Muscle of arm (tissue), 12 donors: ENCODE measurements around the gene CDK15. TPM values are rescaled to one million over a fixed set of nuclear protein-coding genes. Genes with fewer than 3 reads are reported as not detected.
"Not testable (repeated sequence)": the region's sequence is repeated elsewhere in the genome, so short reads cannot be mapped to it uniquely, and the experiment has no call there.

ENCODE experiments used
- DNase-seq: peaks from one replicate; pipeline ENCODE4 v3.0.0-alpha.2; 2013
- polyA plus RNA-seq, 12 donors: library from polyadenylated mRNA; unstranded; fragments of 120-200 nt; gene quantifications; one replicate each; pipeline ENCODE4 v1.2.1, GENCODE V29; 2013; ENCODE audit not compliant: insufficient read length in 12 of 12

The CDK15 gene
- polyA plus RNA-seq, 12 donors, result 0.71 to 2.1 (median 1.5) TPM; not detected in 2

DNA sequence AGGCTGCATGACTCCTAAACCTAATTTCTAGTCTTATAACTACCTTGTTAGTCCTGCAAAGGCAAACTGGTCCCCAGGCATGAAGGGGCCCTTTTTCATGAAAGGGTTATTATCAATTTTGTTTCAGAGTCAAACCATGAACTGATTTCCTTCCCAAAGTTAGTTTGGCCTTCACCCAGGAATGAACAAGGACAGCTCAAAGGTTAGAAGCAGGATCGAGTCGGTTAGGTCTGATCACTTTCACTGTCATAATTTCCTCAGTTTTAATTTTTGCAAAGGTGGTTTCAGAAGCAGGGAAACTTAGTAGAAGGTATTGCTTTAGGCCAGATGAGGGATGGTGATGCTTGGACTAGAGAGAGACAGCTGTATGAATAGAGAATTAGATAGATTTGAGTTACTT, 16.9 kb upstream of the CDK15 start:
- no peak for DNase-seq

DNA sequence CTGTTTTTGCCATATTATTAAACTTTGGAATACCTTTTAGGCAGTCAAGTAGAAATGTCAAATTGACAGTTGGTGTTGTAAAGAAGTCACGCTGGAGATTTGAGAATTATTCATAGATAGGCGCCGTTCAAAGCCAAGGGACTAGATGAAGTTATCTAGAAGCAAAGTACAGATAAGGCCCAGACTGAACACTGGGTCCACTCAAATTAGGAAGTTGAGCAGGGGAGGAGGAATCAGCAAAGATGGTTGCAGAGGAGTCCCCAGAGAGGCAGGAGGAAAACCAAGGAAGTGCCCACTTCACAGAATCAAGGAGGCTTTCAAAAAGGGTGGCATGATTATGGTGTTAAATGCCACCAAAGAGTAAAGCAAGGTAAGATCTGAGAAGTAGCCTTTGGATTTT, 16.0 kb upstream of the CDK15 start:
- DNase-seq, result no peak

DNA sequence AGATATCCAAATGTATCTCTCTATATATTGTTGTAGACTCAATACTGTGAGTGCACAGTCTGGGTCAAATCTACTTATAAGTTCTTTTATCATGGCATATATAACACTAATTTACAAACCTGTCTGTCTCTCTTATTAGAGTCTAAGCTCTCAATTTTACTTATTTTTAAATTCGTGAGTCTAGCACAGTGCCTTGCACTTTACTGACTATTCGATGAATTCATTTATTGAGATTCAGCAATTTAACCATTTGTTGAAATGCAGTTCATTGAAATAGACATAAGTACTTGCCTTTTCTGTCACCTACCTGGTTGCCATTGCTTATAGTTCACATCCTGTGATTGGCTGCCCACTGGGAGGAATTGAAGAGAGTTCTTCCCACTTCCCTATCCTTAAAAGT, 15.3 kb upstream of the CDK15 start:
- DNase-seq, result no peak

DNA sequence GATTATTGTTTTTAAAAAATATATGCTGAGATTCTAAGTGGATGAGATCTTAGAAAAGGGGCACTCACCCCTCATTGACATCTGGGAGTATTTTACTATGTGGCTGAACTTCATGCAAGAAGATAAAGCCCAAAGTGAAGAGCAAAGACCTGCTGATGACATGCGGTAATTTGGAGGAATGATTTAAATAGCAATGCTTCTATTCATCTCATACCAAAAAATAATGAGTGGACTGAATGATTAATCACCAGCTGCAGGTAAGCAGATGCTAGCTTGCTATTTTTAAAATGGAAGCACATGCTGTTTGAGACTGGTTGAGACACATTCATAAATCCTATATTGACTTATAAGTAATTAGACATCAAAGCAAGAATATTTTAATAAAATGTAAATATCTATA, 12.7 kb upstream of the CDK15 start:
- no peak for DNase-seq

DNA sequence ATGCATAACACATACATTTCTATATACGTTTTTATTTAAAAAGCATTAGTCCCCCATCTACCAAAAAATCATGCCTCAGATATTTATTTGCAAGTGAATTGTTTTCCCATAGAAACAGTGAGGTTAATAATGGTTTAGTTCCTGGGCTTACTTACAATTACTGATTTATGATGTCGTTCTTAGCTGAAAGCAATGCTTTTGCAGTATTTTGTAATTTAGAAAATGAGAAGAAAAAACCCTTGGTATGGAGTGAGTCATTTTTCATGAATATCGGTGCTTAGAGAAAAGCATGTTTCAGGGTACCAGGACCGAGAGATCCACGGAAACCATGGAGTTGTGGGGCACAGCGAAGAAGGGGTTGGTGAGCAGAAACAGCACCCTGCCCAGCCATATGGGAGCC, 12.0 kb upstream of the CDK15 start:
- no peak for DNase-seq

DNA sequence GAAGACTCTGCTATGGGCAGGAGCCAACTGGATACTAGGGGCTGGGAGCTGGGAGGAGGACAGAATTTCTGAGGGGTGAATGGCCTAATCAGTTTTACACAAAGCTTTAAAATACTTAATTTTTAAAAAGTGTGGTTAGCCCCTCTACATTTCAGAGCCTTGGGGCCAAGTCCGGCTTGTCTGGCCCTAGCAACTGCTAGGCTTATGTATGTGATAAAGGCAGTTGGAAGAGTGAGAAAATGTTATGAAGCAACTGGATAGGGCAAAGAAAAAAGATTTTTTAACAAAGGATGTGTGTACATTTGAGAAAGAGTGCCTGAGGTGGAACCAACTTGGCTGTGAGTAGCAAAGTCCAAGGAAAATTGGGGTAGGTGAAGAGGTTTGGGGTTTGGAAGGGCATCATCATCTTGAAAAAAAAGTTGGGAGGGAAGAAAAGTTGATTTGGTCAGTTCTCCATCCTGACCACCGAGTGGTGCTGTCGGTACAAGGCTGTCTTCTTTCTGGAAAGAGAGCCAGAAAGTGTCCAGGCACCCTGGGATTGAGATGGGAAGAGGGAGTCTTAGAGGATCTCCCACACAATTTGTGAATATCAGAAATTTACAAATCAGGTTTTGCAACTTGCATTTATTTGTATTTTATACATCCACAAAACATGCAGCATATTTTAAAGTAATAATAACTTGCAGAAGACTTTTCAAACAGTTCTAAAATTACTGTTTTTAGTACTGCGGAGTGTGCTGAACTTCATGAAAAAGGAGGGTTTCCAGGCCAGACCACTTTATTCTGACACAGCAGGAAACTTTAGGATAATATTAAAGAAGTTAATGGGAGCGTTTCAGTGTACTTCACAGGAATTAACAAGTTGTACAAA, 10.5 kb upstream of the CDK15 start:
- peak; percentile 41 for DNase-seq

DNA sequence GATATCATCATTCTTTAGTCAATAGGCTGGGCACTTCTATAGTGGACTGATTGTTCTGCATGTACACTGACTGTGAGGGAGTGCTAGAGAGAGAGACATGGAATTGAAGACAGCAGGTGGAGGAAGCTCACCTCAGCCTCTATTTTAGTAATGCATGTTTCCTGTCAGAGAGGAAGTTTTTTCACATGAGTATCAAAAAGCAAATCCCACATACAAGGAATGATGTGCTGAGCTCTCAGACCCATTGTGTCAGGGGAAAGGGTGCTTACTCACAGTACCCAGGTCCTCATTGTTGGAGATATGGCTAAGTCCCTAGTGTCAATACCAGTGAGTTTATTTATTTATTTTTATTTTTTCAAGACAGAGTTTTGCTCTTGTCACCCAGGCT, 9.9 kb upstream of the CDK15 start:
- no peak for DNase-seq

DNA sequence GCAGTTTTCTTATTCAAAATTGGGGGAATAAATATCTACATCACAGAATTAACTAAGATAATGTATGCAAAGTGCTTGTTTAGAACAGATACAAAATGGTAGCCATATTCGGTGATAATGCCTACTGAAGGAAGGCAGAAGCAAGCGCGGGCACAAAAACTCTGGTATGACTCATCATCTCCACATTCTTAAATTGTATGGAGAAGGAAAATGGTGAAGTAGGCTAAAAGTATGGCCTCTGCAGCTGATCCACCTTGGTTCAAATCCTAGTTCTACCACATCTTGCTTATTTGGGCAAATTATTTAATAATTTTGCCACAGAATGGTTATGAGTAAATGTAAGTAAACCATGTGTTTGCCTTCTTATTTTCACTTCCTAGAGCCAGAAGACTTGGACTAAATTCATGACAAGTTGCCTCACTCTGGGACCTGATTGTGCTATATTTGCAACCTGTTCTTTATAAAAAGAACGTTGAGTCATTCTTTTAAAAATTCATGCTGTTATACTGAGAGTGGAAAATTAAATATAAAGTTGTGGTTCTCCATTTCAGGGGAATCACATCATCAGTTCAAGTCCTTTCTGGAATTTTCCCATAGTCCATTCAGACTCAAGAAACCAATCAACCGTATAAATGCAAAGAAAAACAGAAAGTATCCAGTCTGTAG, 9.0 kb upstream of the CDK15 start:
- no peak for DNase-seq

DNA sequence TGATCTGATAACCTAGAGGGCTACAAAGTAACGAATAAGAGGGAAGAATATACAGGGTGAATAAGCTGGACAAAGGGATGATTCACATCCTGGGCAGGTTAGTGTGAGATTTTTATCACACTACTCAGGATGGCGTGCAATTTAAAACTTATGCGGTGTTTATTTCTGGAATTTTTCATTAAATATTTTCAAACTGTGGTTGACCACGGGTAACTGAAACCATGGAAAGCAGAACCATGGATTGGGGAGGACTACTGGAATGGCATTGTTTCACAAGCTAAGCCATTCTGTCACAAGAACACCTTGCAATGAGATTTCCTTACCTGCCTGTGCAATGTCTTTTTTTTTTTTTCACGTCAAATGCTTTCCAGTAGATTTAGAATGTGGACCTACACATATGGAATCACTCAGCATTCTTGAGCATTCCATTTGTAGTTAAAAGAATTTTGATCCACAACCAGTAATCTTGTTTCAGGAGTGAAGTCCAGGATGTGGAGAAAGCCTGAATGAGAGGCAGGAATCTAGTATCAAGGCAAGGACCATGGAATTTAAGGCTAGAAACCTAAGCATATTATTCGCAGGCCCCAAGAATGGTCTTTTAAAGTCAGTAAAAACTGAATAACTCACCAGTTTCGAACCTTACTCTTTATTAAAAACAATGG, 8.0 kb upstream of the CDK15 start:
- DNase-seq, result no peak

DNA sequence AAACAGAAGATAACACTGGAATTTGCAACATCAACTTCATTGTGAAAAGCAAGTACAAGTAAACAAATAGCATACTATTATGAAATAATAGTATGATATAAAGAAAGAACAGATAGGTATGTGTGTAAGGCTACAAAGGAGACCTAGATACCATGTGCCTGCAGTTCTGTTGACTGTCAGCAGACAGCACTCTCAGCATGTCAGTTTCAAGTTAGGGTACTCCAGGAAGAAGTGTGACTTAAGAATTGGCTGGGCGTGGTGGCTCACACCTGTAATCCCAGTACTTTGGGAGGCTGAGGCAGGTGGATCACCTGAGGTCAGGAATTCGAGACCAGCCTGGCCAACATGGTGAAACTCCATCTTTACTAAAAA, 7.4 kb upstream of the CDK15 start:
- not testable (repeated sequence) for DNase-seq

DNA sequence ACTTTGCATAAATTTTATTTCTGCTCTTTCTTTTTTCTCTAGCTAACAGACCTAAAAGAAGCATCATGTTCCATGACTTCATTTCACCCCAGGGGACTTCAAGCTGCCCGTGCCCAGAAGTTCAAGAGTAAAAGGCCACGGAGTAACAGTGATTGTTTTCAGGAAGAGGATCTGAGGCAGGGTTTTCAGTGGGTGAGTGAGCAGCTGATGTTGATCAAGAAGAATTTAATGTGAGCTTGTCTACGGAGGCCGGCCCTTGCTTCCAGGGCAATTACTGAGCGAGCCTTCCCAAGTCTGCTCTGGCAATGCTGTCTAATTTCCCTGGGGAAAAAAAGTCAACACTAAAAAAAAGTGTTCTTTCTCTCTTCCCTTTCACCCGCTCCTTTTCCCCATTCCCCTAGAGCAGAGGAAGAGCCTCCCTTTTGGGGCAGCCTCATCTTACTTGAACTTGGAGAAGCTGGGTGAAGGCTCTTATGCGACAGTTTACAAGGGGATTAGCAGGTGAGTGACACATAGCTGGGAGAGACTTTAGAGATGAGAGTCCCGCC, 1.2 kb downstream of the CDK15 start:
- DNase-seq, result peak; percentile 79

DNA sequence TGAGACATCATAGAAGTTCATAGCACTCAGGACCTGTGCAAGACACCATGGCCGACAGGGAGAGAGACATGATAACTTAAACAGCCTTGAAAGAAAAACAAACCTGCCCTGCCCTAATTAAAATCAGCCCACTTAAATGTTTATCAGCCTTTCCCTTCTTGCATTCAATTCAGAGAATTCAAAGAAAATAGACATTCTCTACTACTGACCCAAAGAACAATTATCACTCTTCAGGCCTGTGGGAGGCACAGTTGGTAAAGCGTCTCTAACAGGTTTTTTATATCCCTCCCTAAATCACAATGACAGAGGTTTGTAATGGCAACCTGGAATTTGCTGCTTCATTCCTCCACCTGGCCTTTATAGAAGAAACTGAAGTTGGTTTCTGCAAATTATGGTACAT, 1.7 kb downstream of the CDK15 start:
- DNase-seq, result no peak

DNA sequence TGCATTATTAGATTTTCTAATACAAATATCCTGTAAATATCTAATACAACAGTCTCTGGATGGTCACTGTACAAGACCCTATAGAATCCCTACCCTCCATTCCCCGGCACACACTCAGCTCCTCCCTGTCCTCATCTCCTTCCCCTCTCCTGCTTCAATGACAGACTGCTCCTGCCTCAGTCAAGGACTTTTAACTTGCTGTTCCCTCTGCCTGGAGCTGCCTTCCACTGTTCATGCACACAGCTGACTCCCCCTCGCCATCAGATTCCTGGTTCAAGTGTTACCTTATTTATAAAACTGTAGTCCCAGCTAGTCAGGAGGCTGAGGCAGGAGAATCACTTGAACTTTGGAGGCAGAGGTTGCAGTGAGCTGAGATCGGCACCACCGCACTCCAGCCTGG, 3.3 kb downstream of the CDK15 start:
- no peak for DNase-seq

DNA sequence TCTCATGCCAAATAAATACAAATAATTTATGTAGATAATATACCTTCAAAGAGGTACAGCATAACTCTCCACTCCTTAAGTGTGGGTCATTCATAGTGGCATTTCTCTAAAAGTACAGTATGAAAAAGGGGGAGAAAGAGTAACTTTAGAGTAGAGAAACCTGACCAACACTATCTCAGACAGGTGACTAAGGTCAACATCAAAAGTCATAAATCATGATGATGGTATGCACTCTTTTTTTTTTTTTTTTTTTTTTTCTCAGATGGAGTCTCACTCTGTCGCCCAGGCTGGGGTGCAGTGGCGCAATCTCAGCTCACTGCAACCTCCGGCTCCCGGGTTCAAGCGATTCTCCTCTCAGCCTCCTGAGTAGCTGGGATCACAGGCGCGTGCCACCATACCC, 4.3 kb downstream of the CDK15 start:
- DNase-seq, result not testable (repeated sequence)

DNA sequence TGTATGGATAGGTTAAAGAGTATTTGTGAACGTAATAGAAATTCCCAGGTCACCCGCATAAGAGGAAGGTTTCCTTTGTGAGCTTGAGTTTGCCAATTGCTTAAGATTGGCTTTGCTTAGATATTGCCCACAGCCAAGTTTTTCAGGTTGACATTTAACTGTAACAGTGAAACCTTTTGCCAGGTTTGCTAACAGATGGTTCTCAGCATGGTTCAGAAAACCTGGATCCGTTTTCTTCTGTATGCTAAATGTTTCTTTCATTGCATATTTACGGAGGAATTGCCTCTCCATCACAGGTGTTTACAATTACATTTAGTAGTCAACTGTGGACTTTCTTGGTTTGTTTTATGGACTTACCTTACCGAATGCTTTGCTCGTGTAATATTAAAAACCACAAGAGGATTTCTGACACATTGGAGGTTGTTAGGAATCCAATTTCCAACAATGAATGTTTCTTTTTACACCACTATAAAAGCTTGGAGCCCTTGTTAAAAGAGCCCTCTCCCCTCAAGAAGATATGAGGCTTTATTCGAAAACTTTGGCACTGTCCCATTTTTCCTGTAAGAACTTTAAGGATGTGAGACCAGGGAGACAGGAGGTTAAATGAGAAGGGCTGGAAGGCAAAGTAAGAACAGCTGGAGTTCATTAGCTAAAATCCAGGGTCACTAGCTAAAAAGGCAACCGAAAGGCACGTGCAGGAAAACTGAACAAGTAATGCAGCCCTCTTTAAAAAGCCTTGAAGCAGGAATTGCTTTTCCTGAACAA, 7.8 kb downstream of the CDK15 start:
- peak; percentile 38 for DNase-seq

DNA sequence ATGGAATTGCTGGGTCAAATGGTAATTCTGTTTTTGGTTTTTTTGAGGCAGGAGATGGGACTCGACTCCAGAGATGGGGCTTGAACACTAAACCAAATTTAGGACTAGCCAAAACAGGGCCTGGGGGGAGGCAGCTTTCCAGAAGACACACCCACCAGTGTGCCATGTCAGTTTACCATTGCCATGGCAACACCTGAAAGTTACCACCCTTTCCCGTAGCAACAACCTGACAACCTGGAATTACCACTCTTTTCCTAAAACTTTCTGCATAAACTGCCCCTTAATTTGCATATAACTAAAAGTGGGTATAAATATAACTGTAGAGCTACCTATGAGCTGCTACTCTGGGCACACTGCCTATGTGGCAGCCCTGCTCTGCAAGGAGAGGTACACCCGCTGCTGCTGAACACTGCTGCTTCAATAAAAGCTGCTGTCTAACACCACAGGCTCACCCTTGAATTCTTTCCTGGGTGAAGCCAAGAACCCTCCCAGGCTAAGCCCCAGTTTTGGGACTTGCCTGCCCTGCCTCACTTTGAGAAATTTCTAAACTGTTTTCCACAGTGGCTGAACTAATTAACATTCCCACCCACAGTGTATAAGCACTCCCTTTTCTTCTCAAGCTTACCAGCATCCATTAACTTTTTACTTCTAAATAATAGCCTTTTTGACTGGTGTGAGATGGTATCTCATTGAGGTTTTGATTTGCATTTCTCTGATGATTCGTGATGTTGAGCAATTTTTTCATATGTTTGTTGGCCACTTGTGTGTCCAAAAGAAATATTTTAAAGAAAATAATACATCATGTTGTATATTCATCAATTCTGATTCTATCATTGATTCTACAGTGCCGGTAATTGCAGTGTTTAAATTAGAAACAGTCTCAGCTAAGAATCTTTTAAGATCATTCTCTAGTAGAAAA, 10.6 kb downstream of the CDK15 start:
- no peak for DNase-seq

DNA sequence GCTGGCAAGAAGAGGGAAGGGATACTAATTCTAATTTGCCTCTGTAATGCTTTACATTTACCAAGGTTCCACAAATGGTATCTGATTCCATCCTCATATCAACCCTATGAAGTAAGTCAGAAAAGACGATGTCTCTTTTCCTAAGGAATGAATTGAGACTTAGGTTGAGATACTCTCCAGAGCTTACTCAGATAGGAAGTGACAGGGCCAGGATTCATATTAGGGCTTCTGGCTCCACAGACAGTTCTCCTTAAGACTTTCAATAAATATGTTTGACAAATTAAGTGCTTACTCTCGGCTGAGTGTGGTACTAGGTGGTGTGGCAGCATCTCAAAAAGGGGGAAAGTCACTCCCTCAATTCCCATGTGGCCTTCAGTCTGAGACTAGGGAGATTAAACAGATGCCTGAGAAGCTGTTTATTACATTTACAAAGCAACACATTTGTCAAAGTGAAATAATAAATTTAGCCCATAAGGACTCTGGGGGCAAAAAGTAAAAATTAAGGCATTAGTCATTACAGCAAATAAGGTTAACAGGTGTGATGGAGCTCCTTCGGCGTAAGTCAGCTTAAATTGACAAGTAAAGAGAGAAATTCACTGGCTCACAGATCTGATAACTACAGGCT, 14.2 kb downstream of the CDK15 start:
- no peak for DNase-seq

DNA sequence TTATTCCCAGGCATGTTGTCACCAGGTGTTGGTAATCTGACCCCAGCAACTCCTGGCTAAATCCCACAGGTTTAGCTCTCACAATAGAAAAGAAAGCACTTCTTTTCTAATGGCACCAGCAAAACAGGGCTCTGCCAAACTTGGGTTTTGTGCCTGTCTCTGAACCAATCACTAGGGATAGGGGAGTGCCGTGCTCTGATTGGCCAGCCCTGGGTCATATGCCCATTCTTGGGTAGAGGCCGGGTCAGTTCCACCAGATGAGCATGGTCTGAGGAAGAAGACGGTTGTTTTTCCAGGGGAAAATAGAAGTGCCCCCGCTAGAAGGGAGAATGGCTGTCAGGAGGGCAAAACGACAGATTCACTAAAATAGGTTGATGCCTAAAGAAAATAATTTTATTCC, 14.7 kb downstream of the CDK15 start:
- DNase-seq, result no peak

DNA sequence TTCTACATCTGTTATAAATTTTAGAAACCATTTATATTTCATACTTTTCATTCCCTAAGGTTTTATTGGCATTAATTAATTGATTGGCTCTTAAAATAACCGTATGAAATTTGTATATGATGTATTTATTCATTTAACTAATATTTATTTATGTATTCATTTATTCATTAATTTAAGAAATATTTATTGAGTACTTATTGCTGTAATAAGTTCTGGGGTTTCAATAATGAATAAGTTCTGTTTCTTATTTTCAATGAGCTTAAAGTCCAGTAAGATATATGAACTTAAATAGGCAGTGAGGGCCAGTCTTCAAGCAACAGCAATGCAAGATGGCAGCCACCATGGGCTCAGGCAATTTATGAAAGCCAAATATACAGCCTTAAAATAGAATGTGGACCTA, 17.9 kb downstream of the CDK15 start:
- DNase-seq, result no peak

DNA sequence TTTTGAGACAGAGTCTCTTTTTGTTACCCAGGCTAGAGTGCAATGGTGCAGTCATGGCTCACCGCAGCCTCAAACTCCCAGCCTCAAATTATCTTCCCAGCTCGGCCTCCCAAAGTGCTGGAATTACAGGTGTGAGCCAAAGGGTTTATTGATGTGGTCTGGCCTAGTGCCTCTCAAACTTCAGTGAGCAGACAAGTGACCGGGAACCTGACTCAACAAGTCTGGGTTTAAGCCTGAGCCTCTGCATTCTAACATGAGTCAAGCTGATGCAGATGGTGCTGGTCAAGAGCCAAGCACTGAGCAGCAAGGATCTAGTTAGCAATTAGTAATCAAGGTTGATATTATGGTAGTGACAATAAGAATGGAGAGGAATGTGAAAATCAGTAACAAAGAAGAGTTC, 21.3 kb downstream of the CDK15 start:
- no peak for DNase-seq
